Measurements from ENCODE around the gene PRR7.
A peak's percentile ranks its signal among the peaks of the same experiment; 100 is the strongest.

GRCh38 chr5:177446200-177447065 is at the start of gene PRR7:
- TF ChIP-seq CTCF (IDR thresholded peaks at IDR 0.05) (no peak), POLR2A (IDR thresholded peaks at IDR 0.05) (no peak), POLR2AphosphoS5 (IDR thresholded peaks at IDR 0.05; ENCODE audit: insufficient read depth in 1 of 2, low read depth in 1 of 2) (peak in 1 of 2 donors; percentile 32)
